HepG2 (cell line): ENCODE data around the gene HOXC9. TPM values are rescaled to one million over a fixed set of nuclear protein-coding genes. Genes with fewer than 3 reads are reported as not detected.

ENCODE experiments used
- ARNTL ChIP-seq: sonication (generic); formaldehyde crosslinking; IDR thresholded peaks from 2 replicates; pipeline ENCODE4 v1.4.0; 2020; ENCODE audit warnings: mild to moderate bottlenecking, missing genetic modification reagents
- FOXC1 ChIP-seq: sonication (generic); formaldehyde crosslinking; IDR thresholded peaks from 2 replicates; pipeline ENCODE4 v1.8.0; 2022; ENCODE audit warnings: mild to moderate bottlenecking, missing genetic modification reagents, borderline replicate concordance
- GATA4 ChIP-seq: sonication (generic); IDR thresholded peaks from 2 replicates; pipeline ENCODE4 v1.6.1; 2016; ENCODE audit warnings: antibody characterized with exemption, low read depth, borderline replicate concordance
- HNRNPLL ChIP-seq: fragments of 200-400 bp; formaldehyde crosslinking; IDR thresholded peaks from 2 replicates; pipeline ENCODE4 v1.6.1; 2017; ENCODE audit warnings: mild to moderate bottlenecking, low read depth, low read length; ENCODE audit not compliant: poor library complexity, severe bottlenecking
- HOXA3 ChIP-seq: sonication (generic); formaldehyde crosslinking; IDR thresholded peaks from 2 replicates; pipeline ENCODE4 v1.5.0; 2020; ENCODE audit warnings: missing genetic modification reagents
- IRX3 ChIP-seq: sonication (generic); formaldehyde crosslinking; IDR thresholded peaks from 2 replicates; pipeline ENCODE4 v1.8.1; 2023; ENCODE audit warnings: mild to moderate bottlenecking, low read depth, missing genetic modification reagents, borderline replicate concordance
- KDM2A ChIP-seq: sonication (generic); formaldehyde crosslinking; IDR thresholded peaks from 2 replicates; pipeline ENCODE4 v1.4.0; 2020; ENCODE audit warnings: low read depth, missing genetic modification reagents, borderline replicate concordance
- MAFF ChIP-seq: IDR thresholded peaks from 2 replicates; pipeline ENCODE4 v1.6.1; 2011; ENCODE audit warnings: low read depth, low read length, improper control_type of control experiment
- RELA ChIP-seq: sonication (generic); formaldehyde crosslinking; IDR thresholded peaks from 2 replicates; pipeline ENCODE4 v1.4.0; 2020; ENCODE audit warnings: missing genetic modification reagents
- REPIN1 ChIP-seq: sonication (generic); formaldehyde crosslinking; IDR thresholded peaks from 2 replicates; pipeline ENCODE4 v1.8.0; 2022; ENCODE audit warnings: missing genetic modification reagents, low read depth, mild to moderate bottlenecking, borderline replicate concordance
- SMAD3 ChIP-seq: sonication (generic); formaldehyde crosslinking; IDR thresholded peaks from 2 replicates; pipeline ENCODE4 v1.4.0; 2020; ENCODE audit warnings: missing genetic modification reagents
- SNAI1 ChIP-seq: sonication (generic); formaldehyde crosslinking; IDR thresholded peaks from 2 replicates; pipeline ENCODE4 v1.5.0; 2020; ENCODE audit warnings: mild to moderate bottlenecking, missing genetic modification reagents, borderline replicate concordance
- SNRNP70 ChIP-seq: fragments of 200-400 bp; formaldehyde crosslinking; IDR thresholded peaks from 2 replicates; pipeline ENCODE4 v1.6.1; 2017; ENCODE audit warnings: mild to moderate bottlenecking, low read depth, low read length, moderate library complexity
- TARDBP ChIP-seq: sonication (generic); formaldehyde crosslinking; IDR thresholded peaks from 2 replicates; pipeline ENCODE4 v1.8.0; 2022; ENCODE audit warnings: mild to moderate bottlenecking, missing genetic modification reagents
- ZFX ChIP-seq: sonication (generic); formaldehyde crosslinking; IDR thresholded peaks from 2 replicates; pipeline ENCODE4 v1.4.0; 2020; ENCODE audit warnings: mild to moderate bottlenecking, low read depth, missing genetic modification reagents, moderate library complexity
- ZNF75D ChIP-seq: sonication (generic); formaldehyde crosslinking; IDR thresholded peaks from 2 replicates; pipeline ENCODE4 v1.8.1; 2023; ENCODE audit warnings: missing genetic modification reagents, mild to moderate bottlenecking, borderline replicate concordance
- polyA plus RNA-seq, 8 experiments: library from polyadenylated mRNA; depleted of rRNA in 3 of 8; stranded (reverse) in 7 of 8; unstranded in 1 of 8; fragments of >200 nt; fragmentation: Illumina TruSeq in 4 of 8; extraction: Trizol in 4 of 8; gene quantifications; 2 replicates each; pipeline versions ENCODE4 v1.2.1 to v1.2.3, GENCODE V29; 2011 to 2016; ENCODE audit warnings: low read depth in 4 of 8, missing spikeins in 1 of 8, mixed read lengths in 1 of 8; ENCODE audit not compliant: insufficient read depth in 1 of 8
- total RNA-seq, 5 experiments: library from RNA; depleted of rRNA; stranded (reverse); fragments of >200 nt; fragmentation: Illumina TruSeq; extraction: Trizol; gene quantifications; 2 replicates each; pipeline ENCODE4 v1.2.3, GENCODE V29; 2016; ENCODE audit warnings: low read depth in 1 of 5
- TF ChIP-seq, protein P1 (sequence below): sonication (generic); formaldehyde crosslinking; IDR thresholded peaks from 2 replicates; pipeline ENCODE4 v1.5.1; 2020; ENCODE audit warnings: missing genetic modification reagents, mild to moderate bottlenecking, borderline replicate concordance
- TF ChIP-seq, protein P2 (sequence below): sonication (generic); formaldehyde crosslinking; conservative IDR thresholded peaks from 2 replicates; pipeline ENCODE4 v1.4.0; 2020; ENCODE audit warnings: missing genetic modification reagents
- TF ChIP-seq, protein P3 (sequence below): sonication (generic); formaldehyde crosslinking; IDR thresholded peaks from 2 replicates; pipeline ENCODE4 v1.4.0; 2020; ENCODE audit warnings: missing genetic modification reagents
- TF ChIP-seq, protein P4 (sequence below): sonication (generic); formaldehyde crosslinking; IDR thresholded peaks from 2 replicates; pipeline ENCODE4 v1.9.0; 2021; ENCODE audit warnings: missing genetic modification reagents, borderline replicate concordance
- TF ChIP-seq, protein P5 (sequence below): IDR thresholded peaks from 2 replicates; pipeline ENCODE4 v1.6.1; 2018; ENCODE audit warnings: missing genetic modification reagents

HOXC9 gene
- total and polyA plus RNA-seq, 2 of the 13 experiments (the other 11 are each of a cell fraction or from before 2014, with no cell fraction given), result 0.11 to 1.1 TPM

DNA sequence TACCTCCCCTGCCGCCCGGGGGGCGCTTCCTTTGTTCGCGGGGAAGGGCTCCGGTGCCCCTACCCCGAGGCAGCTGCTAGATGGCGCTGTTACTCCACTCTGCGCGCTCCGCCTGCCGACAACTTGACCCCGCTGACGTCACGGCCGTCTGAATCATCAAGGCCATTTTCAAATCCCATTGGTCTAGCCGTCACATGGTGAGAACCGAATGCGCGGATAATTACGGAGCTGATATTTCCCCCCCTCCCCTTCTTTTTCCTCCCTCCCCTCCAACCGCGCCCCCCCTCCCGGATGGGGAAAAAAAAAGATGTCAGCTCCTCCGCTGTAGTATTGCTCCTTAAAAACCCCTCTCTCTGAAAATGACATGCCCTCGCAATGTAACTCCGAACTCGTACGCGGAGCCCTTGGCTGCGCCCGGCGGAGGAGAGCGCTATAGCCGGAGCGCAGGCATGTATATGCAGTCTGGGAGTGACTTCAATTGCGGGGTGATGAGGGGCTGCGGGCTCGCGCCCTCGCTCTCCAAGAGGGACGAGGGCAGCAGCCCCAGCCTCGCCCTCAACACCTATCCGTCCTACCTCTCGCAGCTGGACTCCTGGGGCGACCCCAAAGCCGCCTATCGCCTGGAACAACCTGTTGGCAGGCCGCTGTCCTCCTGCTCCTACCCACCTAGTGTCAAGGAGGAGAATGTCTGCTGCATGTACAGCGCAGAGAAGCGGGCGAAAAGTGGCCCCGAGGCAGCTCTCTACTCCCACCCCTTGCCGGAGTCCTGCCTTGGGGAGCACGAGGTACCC, 14.9 kb upstream of the HOXC9 start, which contains the start of gene HOXC10 (continued):
- TF ChIP-seq, protein P1, sequence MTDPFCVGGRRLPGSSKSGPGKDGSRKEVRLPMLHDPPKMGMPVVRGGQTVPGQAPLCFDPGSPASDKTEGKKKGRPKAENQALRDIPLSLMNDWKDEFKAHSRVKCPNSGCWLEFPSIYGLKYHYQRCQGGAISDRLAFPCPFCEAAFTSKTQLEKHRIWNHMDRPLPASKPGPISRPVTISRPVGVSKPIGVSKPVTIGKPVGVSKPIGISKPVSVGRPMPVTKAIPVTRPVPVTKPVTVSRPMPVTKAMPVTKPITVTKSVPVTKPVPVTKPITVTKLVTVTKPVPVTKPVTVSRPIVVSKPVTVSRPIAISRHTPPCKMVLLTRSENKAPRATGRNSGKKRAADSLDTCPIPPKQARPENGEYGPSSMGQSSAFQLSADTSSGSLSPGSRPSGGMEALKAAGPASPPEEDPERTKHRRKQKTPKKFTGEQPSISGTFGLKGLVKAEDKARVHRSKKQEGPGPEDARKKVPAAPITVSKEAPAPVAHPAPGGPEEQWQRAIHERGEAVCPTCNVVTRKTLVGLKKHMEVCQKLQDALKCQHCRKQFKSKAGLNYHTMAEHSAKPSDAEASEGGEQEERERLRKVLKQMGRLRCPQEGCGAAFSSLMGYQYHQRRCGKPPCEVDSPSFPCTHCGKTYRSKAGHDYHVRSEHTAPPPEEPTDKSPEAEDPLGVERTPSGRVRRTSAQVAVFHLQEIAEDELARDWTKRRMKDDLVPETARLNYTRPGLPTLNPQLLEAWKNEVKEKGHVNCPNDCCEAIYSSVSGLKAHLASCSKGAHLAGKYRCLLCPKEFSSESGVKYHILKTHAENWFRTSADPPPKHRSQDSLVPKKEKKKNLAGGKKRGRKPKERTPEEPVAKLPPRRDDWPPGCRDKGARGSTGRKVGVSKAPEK (CRISPR knock-in tag), result no peak
- TF ChIP-seq, protein P2, sequence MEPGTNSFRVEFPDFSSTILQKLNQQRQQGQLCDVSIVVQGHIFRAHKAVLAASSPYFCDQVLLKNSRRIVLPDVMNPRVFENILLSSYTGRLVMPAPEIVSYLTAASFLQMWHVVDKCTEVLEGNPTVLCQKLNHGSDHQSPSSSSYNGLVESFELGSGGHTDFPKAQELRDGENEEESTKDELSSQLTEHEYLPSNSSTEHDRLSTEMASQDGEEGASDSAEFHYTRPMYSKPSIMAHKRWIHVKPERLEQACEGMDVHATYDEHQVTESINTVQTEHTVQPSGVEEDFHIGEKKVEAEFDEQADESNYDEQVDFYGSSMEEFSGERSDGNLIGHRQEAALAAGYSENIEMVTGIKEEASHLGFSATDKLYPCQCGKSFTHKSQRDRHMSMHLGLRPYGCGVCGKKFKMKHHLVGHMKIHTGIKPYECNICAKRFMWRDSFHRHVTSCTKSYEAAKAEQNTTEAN (CRISPR knock-in tag), result no peak
- no peak for TF ChIP-seq SNAI1 (CRISPR knock-in tag)
- no peak for TF ChIP-seq SNRNP70
- peak; percentile 2 for TF ChIP-seq HNRNPLL
- TF ChIP-seq KDM2A, result peak; percentile 40; the same call in 1 of the 2 replicates
- TF ChIP-seq REPIN1 (CRISPR knock-in tag), result no peak
- no peak for TF ChIP-seq SMAD3 (CRISPR knock-in tag)
- TF ChIP-seq ZNF75D (CRISPR knock-in tag), result no peak
- peak; percentile 72 for TF ChIP-seq HOXA3 (CRISPR knock-in tag)
- TF ChIP-seq FOXC1 (CRISPR knock-in tag), result no peak
- TF ChIP-seq, protein P3, sequence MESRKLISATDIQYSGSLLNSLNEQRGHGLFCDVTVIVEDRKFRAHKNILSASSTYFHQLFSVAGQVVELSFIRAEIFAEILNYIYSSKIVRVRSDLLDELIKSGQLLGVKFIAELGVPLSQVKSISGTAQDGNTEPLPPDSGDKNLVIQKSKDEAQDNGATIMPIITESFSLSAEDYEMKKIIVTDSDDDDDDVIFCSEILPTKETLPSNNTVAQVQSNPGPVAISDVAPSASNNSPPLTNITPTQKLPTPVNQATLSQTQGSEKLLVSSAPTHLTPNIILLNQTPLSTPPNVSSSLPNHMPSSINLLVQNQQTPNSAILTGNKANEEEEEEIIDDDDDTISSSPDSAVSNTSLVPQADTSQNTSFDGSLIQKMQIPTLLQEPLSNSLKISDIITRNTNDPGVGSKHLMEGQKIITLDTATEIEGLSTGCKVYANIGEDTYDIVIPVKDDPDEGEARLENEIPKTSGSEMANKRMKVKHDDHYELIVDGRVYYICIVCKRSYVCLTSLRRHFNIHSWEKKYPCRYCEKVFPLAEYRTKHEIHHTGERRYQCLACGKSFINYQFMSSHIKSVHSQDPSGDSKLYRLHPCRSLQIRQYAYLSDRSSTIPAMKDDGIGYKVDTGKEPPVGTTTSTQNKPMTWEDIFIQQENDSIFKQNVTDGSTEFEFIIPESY (CRISPR knock-in tag), result peak; percentile 86; the same call in 1 of the 2 replicates
- TF ChIP-seq, protein P4, sequence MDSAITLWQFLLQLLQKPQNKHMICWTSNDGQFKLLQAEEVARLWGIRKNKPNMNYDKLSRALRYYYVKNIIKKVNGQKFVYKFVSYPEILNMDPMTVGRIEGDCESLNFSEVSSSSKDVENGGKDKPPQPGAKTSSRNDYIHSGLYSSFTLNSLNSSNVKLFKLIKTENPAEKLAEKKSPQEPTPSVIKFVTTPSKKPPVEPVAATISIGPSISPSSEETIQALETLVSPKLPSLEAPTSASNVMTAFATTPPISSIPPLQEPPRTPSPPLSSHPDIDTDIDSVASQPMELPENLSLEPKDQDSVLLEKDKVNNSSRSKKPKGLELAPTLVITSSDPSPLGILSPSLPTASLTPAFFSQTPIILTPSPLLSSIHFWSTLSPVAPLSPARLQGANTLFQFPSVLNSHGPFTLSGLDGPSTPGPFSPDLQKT (CRISPR knock-in tag), result no peak
- TF ChIP-seq, protein P5, sequence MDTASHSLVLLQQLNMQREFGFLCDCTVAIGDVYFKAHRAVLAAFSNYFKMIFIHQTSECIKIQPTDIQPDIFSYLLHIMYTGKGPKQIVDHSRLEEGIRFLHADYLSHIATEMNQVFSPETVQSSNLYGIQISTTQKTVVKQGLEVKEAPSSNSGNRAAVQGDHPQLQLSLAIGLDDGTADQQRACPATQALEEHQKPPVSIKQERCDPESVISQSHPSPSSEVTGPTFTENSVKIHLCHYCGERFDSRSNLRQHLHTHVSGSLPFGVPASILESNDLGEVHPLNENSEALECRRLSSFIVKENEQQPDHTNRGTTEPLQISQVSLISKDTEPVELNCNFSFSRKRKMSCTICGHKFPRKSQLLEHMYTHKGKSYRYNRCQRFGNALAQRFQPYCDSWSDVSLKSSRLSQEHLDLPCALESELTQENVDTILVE (CRISPR knock-in tag), result no peak
- no peak for TF ChIP-seq RELA (CRISPR knock-in tag)
- no peak for TF ChIP-seq TARDBP (CRISPR knock-in tag)
- no peak for TF ChIP-seq GATA4
- no peak for TF ChIP-seq ARNTL
- no peak for TF ChIP-seq IRX3 (CRISPR knock-in tag)
- TF ChIP-seq MAFF, result no peak
- no peak for TF ChIP-seq ZFX (CRISPR knock-in tag)
